ENCODE data around the gene KRTAP4-7. TPM values are rescaled to one million over a fixed set of nuclear protein-coding genes. Genes with fewer than 3 reads are reported as not detected.
A peak's percentile ranks its signal among the peaks of the same experiment; 100 is the strongest.
"Not testable (repeated sequence)": the region's sequence is repeated elsewhere in the genome, so short reads cannot be mapped to it uniquely, and the experiment has no call there.

Gene KRTAP4-7
- total RNA-seq, 1 experiment from 2014 or later: not detected

- DNase-seq (ENCODE audit: low read depth, low spot score); H3K4me3 ChIP-seq (ENCODE audit: low read depth in 2 of 2, low read length in 2 of 2); H3K36me3 ChIP-seq (ENCODE audit: control insufficient read depth, insufficient read depth, low read length); H3K9me3 ChIP-seq (ENCODE audit: control insufficient read depth, insufficient read depth, low read depth, low read length); H3K4me1 ChIP-seq (ENCODE audit: control insufficient read depth, insufficient read depth, low read length); CTCF ChIA-PET; in situ Hi-C loops (cut with HindIII; ENCODE audit: low pct_unique_long_range_greater_than_20kb, low sequenced_read_pairs); H3K27me3 ChIP-seq (ENCODE audit: control insufficient read depth, insufficient read depth, low read length); H3K27ac ChIP-seq (ENCODE audit: low read length); BruUV-seq (replicated peaks): not testable (repeated sequence)
- peak; percentile 85 for ATAC-seq
- POLR2A ChIA-PET: interaction anchor here (0.6 kb wide), 1 partner anchor 653 kb away, joined by 3 read pairs; no protein-coding TSS in a partner anchor
- intact Hi-C loops (cut with micrococcal nuclease; ENCODE audit: unreplicated experiment): loop anchor here (5.0 kb wide), 1 partner anchor 378 kb away; the partner anchor contains the start of gene KRT35
These were observed 20.6 kb downstream of the KRTAP4-7 start for GRCh38 chr17:41104386-41105038.

- H3K36me3 ChIP-seq (ENCODE audit: control insufficient read depth, insufficient read depth, low read length); DNase-seq (ENCODE audit: low read depth, low spot score); H3K4me1 ChIP-seq (ENCODE audit: control insufficient read depth, insufficient read depth, low read length); ATAC-seq; CTCF ChIA-PET; H3K4me3 ChIP-seq (ENCODE audit: low read depth in 2 of 2, low read length in 2 of 2); POLR2A ChIA-PET; H3K27me3 ChIP-seq (ENCODE audit: control insufficient read depth, insufficient read depth, low read length); BruUV-seq (replicated peaks); H3K27ac ChIP-seq (ENCODE audit: low read length); H3K9me3 ChIP-seq (ENCODE audit: control insufficient read depth, insufficient read depth, low read depth, low read length); intact Hi-C loops (cut with micrococcal nuclease; ENCODE audit: unreplicated experiment); in situ Hi-C loops (cut with HindIII; ENCODE audit: low pct_unique_long_range_greater_than_20kb, low sequenced_read_pairs): not testable (repeated sequence)
These were observed 21.4 kb downstream of the KRTAP4-7 start, which contains the start of gene KRTAP4-9 for GRCh38 chr17:41105347-41105746. KRTAP4-9 (plus strand) TSS chr17:41105389; CDS start chr17:41105389, 0 bp downstream.

- BruUV-seq (replicated peaks): no TSS peak
- H3K4me3 ChIP-seq (ENCODE audit: low read depth in 2 of 2, low read length in 2 of 2): no peak overlapping the region
- no peaks in the 10 kb centered on the region for H3K27me3 ChIP-seq (ENCODE audit: control insufficient read depth, insufficient read depth, low read length)
These were observed 24.0 kb downstream of the KRTAP4-7 start for GRCh38 chr17:41107941-41108450.

GRCh38 chr17:41108728-41109386, 24.9 kb downstream of the KRTAP4-7 start:
- H3K36me3 ChIP-seq (ENCODE audit: control insufficient read depth, insufficient read depth, low read length); intact Hi-C loops (cut with micrococcal nuclease; ENCODE audit: unreplicated experiment); H3K4me1 ChIP-seq (ENCODE audit: control insufficient read depth, insufficient read depth, low read length); BruUV-seq (replicated peaks); DNase-seq (ENCODE audit: low read depth, low spot score); ATAC-seq; H3K27ac ChIP-seq (ENCODE audit: low read length); H3K4me3 ChIP-seq (ENCODE audit: low read depth in 2 of 2, low read length in 2 of 2); H3K27me3 ChIP-seq (ENCODE audit: control insufficient read depth, insufficient read depth, low read length); CTCF ChIA-PET; POLR2A ChIA-PET; H3K9me3 ChIP-seq (ENCODE audit: control insufficient read depth, insufficient read depth, low read depth, low read length); in situ Hi-C loops (cut with HindIII; ENCODE audit: low pct_unique_long_range_greater_than_20kb, low sequenced_read_pairs): not testable (repeated sequence)

More at GRCh38 chr17:41107941-41108450, 24.0 kb downstream of the KRTAP4-7 start:
- CTCF ChIA-PET: no interaction called here
- intact Hi-C loops (cut with micrococcal nuclease; ENCODE audit: unreplicated experiment): no loop called here
- TF ChIP-seq POLR2AphosphoS5 (IDR thresholded peaks at IDR 0.05; ENCODE audit: low read depth, low read length) (no peak), TCF7L2 (IDR thresholded peaks at IDR 0.05; ENCODE audit: low read depth, low read length) (no peak), REST (IDR thresholded peaks at IDR 0.05; ENCODE audit: insufficient read depth in 1 of 2, low read depth in 2 of 2, low read length in 1 of 2) (no peak), SIN3A (IDR thresholded peaks at IDR 0.05; ENCODE audit: borderline replicate concordance, insufficient read depth, low read depth, low read length) (no peak), CTCF (IDR thresholded peaks at IDR 0.05) (no peak)
- Histone ChIP-seq H3K36me3 (ENCODE audit: control insufficient read depth, insufficient read depth, low read length) (no peaks in the 10 kb centered on the region), H3K4me1 (ENCODE audit: control insufficient read depth, insufficient read depth, low read length) (no peaks in the 10 kb centered on the region), H3K27ac (ENCODE audit: low read length) (no peak overlapping the region), H3K9me3 (ENCODE audit: control insufficient read depth, insufficient read depth, low read depth, low read length) (peaks cover 10% of the 10 kb centered on the region; the same call in 1 of the 2 replicates)
- POLR2A ChIA-PET: no interaction called here
- in situ Hi-C loops (cut with HindIII; ENCODE audit: low pct_unique_long_range_greater_than_20kb, low sequenced_read_pairs): no loop called here
- DNase-seq (ENCODE audit: low read depth, low spot score) (no peak), ATAC-seq (no peak)

Measured in Panc1 (cell line).